Activated T-helper 9 cell treated with anti-CD3 and anti-CD28 coated beads, Interleukin-2, amount 50 U/mL, for 16 hours (primary cell): ENCODE data around the gene NKX1-1.

Experiments
- DNase-seq: peaks from one replicate; pipeline ENCODE4 v3.0.0-alpha.2; 2020; ENCODE audit warnings: low read depth

Gene NKX1-1

DNA sequence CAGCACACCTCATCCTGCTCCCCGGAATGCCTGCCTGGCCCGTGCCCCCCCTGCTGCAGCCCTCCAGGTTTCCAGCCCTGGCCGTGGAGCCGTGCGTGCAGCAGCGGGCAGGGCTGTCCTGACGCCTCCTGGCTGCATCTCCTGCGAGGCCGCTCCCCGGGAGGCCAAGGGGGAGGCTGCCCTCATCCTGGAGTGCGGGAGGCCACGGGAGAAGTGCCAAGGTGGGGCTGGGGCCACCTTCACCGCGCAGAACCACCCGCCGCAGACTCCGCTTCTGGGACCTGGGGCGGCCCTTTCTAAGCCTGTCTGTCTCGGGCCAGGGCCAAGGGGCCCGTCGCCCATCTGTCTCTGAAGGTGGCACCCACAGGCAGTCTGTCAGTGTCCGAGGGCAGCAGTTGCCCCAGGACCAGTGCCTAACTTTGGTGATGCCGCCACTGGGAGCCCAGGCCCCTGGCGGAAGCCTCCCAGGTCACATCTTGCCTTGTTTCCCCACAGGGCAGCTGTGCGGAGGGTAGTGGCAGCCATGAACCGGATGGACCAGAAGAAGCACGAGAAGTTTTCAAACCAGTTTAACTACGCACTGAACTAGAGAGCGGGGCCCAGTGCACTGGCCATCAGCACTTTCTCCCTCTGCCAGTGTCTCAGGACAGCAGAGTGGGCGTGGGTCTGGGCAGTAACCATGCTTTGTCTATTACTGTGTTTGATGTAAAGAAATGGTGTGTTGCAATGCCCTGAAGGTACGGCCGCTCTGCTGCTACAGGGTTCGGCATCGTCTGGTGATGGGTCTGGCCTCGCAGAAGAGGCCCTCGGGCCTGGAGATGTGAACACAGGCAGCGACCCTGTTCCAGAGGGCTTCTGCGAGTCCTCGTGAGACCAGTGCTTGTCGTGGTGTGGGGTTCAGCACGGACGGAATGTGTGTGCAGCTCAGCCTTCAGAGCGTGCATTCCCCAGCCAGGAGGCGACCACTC, 20.6 kb downstream of the NKX1-1 start:
- DNase-seq: no peak

DNA sequence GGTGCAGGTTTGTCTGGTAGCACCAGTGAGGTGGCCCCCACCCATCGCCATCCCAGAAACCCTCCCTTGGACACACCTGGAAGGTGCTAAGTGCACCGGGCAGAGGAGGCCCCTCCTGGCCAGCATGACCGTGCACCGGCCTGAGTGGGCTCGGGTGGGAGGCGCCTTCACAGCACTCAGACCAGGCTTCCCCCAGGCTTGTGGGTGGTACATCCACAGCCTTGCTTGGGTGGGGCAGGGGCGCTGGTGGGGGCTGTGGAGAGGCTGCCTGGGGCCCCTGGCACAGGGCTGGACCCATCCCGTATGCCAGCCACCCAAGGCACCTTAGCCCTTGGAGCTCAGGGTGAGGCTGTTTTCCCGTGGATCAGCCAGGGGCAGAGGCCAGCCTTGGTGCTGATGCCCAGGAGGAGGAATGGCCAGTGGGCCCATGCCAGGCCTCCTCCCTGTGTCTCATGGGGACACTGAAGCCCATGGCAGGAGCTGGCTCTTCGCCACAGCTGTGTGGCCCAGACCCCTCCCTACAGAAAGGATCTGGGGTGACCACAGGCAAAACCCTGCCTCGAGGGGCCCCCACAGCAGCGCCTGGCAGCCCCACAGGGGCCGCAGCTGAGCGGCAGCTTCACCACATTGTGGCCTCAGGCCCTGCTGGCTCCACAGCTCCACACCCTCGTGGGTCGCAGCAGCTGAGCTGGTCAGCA, 21.4 kb downstream of the NKX1-1 start:
- DNase-seq: no peak

DNA sequence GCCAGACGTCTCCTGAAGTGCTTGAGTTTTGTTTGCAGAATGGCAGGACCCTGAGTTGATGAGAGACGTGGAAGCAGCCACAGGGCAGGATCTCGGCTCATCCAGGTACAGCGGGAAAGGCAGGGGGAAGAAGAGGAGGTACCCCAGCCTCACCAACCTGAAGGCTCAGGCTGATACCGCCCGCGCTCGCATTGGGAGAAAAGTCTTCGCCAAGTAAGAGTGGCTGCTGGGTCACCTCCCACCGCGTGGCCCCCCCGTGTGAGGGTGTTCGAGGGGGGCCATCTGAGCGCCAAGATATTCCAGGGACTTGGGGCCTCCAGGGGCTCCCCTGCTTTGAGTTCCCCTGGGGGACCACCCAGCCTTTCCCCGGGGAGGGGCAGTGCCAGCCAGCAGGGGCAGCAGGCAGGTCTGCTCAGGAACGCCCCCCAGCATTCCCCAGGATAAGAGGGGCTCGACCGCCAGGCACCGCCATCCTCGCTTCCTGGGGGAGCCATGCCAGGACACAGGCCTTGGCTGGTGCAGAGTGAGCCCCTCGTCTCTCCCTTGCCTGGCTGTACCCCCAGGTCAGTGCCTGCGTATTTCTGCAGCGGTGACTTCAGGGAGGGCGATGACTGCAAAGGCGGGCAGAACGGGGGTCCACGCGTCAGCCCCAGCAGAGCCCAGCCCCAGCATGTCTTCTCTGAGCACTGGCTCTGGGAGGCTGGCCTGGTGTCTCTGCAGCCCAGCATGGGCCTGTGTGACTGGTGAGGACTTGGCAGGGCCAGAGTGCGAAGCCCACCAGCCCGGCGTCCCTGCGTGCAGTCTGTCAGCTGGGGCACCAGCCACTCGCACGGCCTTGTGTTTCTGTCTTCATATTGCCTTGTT, 22.3 kb downstream of the NKX1-1 start:
- no peak for DNase-seq

DNA sequence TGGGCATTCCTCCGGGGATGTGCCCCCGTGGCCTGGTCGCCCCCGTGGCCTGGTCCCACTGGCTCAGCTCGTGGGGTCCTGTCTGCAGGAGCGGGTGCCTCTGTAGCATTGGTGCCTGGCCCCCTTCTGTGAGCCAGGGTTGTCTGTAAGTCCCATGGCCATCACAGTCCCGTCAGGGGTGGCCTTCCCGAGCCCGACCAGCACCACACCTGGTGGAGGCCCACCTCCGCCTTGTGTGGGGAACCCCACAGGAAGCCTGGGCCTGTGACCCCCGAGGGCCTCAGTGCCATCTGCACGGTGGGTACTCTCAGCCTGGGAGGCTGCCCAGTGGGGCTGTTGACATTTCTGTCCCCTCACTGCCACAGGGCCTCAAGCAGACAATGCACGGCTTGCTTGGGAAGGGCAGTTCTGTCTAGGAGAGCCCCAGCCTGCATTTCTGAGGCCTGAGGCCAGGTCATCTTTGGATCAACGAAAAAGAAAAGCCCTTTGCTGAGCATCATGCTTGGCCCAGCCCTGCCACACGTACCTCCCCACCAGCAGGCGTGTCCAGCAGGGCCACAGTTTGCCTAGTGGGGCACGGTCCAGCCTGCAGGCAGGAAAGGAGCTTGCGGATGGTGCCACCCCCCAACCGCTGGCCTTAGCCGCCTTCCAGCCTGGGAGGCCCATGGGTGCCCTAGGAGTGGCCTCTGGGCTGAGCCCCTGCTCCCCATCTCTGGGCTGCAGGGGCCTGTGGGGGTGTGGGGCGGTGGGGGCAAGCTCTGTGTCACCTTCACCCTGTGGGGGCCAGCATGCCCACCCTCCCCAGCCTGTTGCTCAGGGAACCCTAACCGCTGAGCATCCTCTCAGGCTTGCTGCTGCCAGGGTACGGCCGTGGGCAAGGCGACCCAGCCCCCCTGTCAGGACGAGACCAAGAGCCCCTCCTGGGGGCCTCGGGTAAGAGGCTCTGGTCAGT, 23.2 kb downstream of the NKX1-1 start:
- DNase-seq: no peak

DNA sequence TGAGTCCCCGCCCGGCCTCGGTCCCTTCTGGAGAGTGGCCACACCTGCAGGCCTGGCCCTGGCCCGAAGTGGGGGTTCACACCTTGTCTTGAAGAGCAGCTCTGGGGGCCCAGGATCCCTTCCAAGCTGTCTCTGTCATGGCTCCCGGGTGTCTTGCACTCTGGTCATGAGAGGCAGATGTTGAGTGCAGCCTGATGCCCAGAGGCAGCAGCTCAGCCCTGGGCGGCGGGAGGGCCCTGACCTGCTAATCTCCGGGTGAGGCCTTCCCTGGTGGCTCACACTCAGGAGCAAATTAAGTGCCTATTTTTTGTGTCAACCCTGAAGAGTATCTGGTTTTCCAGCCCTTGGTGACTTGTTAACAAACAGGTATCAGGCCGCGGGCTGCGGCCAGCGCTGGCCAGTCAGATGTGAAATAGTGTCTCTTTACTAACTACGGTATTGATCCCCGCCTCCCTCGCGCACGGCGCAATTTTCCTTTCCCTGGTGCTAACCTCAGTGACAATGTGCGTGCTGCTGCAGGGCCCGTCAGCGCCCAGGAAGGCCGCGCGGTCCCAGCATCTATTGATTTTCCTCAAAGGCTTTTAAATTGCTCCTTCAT, 24.2 kb downstream of the NKX1-1 start:
- DNase-seq: no peak

DNA sequence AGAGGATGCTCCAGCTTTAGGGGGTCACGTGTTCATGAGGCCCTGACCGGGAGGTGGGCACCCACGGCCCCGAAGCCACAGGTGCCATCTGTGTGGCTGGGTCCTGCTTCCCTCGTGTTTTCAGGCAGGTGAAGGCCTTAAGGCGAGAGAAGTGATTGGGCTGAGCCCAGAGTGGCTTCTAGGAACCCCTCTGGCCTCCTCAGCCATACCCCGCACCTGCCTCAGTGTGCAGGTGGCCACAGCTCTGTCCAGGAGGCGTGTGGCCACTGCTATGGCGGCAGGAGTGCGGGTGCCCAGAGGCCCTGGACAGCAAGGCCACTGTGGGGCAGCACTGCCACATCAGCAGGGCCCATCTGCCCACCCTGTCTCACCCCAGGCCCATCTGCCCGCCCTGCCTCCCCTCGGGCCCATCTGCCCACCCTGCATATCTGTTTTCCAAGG, 25.0 kb downstream of the NKX1-1 start:
- DNase-seq: no peak

DNA sequence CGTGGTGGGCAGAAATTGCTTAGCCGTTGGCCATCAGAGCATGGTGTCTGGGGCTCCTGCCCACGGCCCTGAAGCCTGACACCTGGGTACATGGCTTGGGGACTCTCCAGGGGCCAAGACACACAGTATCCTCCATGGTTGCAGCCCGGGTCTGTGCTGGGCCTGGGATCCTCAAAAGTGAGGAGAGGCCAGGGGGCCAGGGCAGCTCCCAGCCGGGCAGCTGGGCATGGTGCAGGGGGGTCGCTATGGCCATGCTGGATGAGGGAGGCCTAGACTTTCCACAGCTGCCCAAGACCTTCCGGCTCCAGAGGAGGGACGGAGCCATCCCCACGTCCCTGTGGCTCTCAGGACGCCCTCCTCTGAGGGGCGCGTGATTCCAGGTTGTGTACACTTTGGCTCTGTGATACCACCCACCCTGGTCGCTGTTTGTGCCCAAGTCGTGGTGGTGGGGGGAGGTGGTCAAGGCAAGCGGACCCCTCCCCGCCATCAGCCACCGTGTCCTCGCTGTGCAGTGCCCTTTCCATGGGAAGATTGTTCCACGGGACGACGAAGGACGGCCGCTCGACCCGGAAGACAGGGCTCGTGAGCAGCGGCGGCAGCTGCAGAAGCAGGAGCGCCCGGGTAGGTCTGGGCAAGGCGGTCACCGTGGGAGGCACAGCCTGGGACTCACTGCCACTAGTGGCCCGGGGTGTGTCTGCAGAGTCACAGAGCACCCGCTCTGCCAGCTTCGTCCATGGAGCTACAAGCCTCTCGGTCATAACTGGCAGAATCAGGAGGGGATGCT, 25.7 kb downstream of the NKX1-1 start:
- no peak for DNase-seq

DNA sequence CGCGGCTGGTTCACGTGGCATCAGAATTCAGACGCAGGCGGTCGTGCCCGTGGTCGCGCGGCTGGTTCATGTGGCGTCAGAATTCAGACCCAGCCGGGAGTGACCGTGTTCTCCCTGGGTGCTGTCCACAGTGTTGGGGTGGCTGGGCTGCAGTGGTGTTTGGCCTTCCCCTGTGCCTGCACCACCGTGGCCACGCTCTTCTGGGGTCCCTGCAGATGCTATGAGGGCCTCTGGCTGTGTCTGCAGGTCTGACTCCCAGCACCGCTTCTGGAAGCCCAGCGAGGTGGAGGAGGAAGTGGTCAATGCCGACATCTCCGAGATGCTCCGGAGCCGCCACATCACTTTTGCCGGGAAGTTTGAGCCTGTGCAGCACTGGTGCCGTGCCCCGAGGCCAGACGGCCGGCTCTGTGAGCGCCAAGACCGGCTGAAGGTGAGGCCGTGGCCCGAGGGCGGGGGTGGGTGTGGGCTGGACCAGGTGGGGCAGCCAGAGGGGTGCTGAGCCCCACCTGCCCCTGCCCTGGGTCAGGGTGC, 26.4 kb downstream of the NKX1-1 start:
- no peak for DNase-seq

DNA sequence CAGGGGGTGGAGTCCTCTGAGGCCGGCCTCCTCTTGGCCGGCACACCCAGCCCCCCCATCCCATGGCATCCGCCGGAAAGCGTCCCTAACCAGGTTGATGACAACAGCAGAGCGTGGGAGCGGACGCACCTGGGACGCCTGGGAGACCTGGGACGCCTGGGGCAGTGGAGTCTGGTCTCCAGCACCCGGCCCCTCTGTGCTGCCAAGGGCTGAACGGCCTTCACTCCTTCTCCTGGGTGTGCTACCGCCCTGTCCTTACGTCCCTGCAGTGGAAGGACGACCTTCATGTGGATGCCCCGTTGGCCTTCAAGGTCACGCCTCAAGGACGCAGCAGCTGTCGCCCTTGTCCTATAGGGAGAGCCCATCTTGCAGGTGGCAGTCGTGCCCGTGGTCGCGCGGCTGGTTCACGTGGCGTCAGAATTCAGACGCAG, 26.9 kb downstream of the NKX1-1 start:
- DNase-seq: no peak

DNA sequence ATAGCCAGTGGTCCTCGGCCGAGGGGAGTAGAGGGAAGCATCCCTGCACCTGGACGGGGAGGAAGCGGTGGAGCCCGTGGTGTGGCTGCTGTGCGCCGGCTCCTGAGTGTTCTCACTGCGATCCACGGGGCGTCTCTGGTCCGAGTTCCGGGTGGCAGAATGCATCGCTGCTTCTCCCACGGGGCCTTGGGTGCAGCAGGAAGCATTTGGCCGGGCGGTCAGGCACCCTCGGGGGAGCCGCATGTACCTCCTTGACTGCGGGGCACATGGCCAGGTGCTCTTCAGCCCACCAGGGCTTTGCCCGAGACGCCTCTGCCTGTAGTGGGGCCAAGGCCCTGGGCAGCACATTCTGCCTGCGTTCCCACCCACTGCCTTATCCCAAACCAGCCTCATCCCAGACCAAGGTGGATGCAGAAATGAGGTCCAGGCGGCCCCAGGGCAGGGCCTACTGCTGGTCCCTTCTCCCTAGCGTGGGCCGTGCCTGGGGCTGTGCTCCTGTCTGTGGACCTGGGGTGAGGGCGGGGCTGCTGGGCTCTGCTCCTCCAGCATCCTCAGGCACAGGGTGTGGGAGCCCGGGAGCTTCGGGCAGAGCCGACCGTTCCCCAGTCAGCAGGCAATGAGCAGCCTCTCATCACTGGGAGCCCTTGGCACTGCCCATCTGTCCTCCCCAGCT, 27.5 kb downstream of the NKX1-1 start:
- DNase-seq: no peak

DNA sequence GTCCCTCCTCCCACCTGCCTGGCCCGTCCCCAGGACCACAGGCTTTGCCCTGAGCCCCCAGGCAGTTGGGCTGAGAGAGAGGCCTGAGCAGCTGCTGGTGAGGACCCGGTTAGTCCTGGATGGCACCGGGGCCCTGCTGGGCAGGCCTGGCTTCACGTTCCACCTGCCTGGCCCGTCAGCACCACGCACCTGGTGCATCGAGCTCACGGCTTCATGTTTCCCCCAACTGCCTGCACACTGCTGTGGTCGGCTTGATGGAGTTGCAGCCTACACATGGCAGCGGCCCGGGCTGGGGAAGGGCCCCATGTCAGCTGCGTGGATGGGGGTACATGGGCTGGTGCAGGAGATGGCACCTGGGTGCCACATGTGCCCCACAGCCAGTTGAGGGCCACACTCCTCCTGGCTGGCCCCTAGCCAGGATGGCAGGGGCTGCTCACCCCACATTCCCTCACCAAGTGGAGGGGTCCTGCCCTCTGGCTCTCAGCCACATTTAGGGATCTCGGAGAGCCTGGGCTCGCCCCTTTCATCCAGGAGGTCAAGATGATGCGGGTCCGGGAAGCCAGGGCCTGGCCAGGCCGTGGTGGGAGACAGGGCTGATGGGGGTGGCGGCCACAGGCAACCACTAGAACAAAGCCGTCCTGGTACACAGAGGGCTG, 28.5 kb downstream of the NKX1-1 start:
- no peak for DNase-seq

DNA sequence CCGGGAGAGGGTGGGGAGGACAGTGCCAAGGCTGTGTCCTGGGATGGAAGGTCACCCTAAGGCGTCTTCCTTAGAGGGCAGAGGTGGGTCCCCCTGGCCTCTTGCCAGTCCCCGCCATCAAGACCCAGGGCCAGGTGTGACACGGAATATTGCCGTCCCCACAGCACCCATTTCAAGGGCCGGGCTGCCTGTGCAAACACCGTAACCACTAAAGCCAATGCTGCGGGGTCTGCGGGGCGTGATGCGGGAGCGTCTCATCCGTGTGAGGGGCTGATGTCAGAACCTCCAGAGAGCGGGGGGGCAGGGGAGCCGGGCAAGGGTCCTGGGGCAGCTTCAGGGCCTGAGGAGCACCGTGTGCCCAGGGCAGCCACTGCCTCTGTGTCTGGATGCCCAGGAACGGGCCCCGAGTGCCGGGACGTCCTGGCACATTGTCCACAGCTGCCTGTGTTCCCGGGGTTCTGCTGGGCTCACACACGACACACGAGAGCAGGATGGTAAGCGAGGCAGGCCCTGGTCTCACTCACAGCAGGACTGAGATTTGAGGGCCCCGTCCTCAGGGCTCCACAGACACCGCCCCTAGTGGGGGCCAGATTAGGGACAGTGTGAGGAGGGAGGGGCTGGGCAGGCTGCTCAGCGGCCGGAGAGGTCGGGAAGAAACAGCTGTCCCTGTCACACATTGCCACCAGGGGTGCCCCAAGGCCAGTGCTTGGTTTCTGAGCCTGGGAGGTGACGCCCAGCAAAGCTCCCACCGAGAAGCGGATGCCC, 29.2 kb downstream of the NKX1-1 start:
- no peak for DNase-seq

DNA sequence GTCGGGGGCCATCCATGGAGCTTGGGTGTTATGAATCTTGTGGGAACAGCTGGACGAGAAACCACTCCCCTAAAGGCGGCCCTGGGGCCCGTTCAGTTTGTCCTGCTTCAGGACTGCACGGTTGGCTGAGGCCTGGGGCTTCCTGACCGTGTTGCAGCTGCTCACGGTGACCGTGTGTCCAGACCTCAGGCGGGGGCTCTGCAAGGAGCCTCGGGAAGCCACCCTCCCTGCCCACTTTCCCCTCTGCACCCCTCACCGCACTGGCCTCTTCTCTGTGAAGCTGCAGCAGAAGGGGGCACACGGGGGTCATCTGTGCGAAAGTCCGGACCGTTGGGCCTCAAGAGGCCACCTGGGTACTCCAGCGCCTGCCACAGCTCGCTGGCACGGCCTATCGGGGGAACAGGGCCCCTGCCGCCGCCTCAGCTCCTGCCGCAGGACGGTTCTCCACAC, 29.8 kb downstream of the NKX1-1 start:
- no peak for DNase-seq

DNA sequence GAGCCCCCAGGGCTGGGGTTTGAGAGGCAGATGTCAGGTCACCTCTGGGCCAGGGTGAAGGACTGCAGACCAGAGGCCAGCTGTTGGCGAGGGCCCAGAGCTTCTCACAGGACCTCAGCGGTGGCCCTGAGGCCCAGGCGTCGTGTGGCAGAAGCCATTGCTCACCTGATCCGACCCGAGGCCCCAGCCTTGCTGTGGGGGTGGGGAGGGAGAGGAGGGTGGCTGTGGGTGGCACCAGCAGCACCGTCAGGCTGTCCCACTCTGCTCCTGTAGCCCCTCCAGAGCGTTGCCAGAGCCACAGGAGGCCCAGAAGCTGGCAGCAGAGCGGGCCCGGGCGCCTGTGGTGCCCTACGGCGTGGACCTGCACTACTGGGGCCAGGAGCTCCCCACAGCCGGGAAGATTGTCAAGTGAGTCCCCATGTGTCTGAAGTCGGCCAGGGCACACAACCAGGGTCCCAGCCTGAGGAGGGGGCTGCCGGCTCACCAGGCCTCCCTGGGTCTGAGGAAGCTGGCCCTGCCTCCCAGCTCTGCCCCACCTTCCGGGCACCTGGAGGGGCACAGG, 30.4 kb downstream of the NKX1-1 start:
- DNase-seq: no peak

DNA sequence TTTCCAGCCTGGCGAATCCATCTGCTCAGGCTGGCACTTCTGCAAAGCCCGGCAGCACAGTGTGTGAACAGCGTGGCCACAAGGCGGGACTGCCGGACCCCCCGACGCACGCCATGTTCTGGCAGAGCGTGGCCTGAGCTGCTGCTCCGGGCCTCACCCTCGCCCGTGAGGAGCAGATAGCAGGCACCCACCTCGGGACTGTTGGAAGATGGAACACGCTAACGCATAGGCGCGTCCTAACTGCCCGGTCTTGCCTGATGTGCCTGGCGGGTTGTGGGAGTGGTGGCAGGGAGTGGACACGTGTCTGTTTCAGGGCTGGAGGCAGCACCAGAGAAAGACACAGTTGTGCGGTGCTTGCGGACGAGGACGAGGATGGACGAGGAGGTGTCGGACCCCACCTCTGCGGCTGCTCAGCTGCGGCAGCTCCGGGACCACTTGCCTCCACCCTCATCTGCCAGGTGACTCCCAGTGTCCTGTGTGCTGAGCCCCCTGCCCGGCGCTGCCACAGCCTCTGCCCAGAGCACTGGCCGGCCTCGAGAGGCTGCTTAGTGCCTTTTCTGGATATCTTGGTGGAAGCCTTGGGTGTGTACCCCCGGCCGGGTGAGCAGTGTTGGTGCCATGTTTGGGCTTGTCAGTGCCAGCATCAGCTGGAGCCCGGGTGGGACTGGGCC, 31.1 kb downstream of the NKX1-1 start:
- no peak for DNase-seq

DNA sequence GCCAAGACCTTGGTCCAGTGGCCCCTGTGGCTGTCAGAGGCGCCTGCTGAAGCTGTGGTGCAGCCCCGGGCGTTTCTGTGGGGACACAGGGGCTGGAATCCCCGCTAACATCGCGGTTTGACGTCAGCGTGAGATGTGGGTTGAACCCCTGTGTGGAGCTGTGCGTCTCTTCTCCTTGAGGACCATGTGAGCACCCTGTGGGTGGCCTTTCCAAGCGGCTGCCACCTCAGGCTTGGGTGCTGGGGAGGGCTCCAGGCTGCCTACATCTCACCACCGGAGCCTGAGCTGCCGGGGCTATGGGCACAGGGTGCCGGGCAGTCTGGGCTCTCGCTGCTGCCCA, 31.6 kb downstream of the NKX1-1 start:
- no peak for DNase-seq
